Fibroblast of mammary gland (primary cell): ENCODE data around the gene TXK.

Source experiments
- DNase-seq: peaks from one replicate; pipeline ENCODE4 v3.0.0-alpha.2; 2010; ENCODE audit warnings: low read depth
- H3K4me3 ChIP-seq: 2 replicates; pipeline ENCODE4 v1.5.1; 2011; ENCODE audit warnings: low read depth, mild to moderate bottlenecking, low read length, moderate library complexity; ENCODE audit not compliant: control insufficient read depth
- TF ChIP-seq, protein P1 (sequence below): conservative IDR thresholded peaks from 2 replicates; pipeline ENCODE4 v1.5.1; 2011; ENCODE audit warnings: low read depth, low read length, inconsistent platforms; ENCODE audit not compliant: control insufficient read depth, insufficient read depth

TXK gene

GRCh38 chr4:48042979-48043461 lies 91.0 kb downstream of the TXK start:
- TF ChIP-seq, protein P1, sequence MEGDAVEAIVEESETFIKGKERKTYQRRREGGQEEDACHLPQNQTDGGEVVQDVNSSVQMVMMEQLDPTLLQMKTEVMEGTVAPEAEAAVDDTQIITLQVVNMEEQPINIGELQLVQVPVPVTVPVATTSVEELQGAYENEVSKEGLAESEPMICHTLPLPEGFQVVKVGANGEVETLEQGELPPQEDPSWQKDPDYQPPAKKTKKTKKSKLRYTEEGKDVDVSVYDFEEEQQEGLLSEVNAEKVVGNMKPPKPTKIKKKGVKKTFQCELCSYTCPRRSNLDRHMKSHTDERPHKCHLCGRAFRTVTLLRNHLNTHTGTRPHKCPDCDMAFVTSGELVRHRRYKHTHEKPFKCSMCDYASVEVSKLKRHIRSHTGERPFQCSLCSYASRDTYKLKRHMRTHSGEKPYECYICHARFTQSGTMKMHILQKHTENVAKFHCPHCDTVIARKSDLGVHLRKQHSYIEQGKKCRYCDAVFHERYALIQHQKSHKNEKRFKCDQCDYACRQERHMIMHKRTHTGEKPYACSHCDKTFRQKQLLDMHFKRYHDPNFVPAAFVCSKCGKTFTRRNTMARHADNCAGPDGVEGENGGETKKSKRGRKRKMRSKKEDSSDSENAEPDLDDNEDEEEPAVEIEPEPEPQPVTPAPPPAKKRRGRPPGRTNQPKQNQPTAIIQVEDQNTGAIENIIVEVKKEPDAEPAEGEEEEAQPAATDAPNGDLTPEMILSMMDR: no peak
- DNase-seq: no peak
- no peak overlapping the region for H3K4me3 ChIP-seq

DNA sequence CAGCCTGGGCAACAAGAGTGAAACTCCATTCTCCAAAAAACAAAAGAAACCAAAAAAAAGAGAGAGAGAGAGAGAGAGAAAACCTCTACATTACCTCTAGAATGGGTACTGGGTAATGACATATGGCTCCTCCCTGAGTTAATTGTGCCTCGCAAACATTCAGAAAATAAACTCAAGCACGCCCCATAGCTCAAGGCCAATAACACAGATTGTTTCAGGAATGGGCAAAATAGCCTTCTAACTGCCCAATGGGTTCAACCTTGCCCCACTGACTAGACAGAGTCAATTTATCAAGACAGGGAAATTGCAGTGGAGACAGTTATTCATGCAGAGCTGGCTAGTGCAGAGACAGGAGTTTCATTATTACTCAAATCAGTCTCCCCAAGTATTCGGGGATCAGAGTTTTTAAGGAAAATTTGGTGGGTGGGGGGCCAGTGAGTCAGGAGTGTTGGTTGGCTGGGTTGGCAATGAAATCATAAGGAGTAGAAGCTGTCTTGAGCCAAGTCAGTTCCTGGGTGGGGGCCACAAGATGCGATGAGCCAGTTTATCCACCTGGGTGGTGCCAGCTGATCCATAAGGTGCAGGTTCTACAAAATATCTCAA lies 92.4 kb downstream of the TXK start:
- no peak for DNase-seq
- no peak overlapping the region for H3K4me3 ChIP-seq
- TF ChIP-seq, protein P1: no peak

DNA sequence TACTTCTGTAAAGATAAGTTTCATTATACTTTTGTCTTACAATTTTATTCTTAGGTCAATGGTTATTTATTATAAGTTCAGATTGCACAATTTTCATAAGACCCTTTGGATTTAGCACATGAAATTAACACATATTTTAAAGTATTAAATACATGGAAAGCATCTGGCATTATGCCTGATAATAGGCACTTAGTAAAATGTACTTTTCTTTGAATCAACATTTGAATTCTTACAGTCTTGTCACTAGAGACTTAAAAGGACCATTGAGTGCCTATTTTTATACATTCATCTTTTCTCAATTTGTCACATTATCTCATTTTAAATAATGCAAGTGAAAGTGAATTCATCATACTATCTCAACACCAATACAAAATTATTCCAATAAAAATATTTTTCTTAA lies 94.5 kb downstream of the TXK start:
- TF ChIP-seq, protein P1: no peak
- H3K4me3 ChIP-seq: no peak overlapping the region
- no peak for DNase-seq

GRCh38 chr4:48038666-48039065 lies 95.4 kb downstream of the TXK start:
- TF ChIP-seq, protein P1: no peak
- H3K4me3 ChIP-seq: no peak overlapping the region
- DNase-seq: no peak

GRCh38 chr4:48037117-48037462 lies 97.0 kb downstream of the TXK start:
- DNase-seq: no peak
- H3K4me3 ChIP-seq: no peak overlapping the region
- TF ChIP-seq, protein P1: no peak

DNA sequence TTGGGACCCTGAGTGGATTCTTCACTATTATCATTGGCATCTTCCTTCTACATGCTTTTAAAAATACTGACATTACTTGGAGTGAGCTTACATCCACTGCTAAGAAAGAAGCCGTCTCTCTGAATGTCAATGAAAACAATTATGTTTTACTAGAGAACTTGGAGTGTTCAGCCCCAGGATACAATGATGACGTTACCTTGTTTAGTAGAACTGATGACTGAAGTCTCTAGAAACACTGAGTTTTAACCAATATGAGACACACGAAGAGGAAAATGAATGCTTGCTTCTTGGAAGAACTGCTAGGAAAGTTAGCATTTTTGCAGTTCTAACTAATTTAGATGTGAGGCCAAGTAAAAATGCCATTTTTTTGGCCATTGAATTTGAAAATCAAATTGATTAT lies 98.1 kb downstream of the TXK start:
- TF ChIP-seq, protein P1: no peak
- H3K4me3 ChIP-seq: no peak overlapping the region
- no peak for DNase-seq
